Activated CD8-positive, alpha-beta memory T cell treated with anti-CD3 and anti-CD28 coated beads, Interleukin-2, amount 50 U/mL, for 24 hours (primary cell): ENCODE data around the gene EML2.
A peak's percentile ranks its signal among the peaks of the same experiment; 100 is the strongest.
"Not testable (repeated sequence)": the region's sequence is repeated elsewhere in the genome, so short reads cannot be mapped to it uniquely, and the experiment has no call there.

Experiments used
- DNase-seq: peaks from one replicate; pipeline ENCODE4 v3.0.0-alpha.2; 2020; ENCODE audit errors: extremely low read depth

EML2 gene

GRCh38 chr19:45650722-45651121, 11.5 kb upstream of the EML2 start:
- no peak for DNase-seq

DNA sequence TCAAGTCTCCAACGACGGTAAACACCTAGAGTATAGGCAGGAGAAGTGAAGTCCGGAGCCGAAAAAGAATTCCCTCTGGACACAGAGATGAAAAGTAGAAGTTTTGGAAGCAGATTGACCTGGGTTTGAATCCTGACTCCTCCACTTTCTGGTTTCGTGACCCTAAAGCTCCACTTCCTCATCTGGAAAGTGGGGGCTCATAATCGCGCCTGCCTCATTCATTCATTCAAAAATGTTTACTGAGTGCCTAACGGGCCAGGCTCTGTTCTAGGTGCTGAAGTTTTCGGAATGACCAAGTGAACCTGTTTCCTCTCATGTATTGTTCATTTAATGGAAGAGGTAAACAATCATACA, 7.1 kb upstream of the EML2 start:
- DNase-seq: no peak

DNA sequence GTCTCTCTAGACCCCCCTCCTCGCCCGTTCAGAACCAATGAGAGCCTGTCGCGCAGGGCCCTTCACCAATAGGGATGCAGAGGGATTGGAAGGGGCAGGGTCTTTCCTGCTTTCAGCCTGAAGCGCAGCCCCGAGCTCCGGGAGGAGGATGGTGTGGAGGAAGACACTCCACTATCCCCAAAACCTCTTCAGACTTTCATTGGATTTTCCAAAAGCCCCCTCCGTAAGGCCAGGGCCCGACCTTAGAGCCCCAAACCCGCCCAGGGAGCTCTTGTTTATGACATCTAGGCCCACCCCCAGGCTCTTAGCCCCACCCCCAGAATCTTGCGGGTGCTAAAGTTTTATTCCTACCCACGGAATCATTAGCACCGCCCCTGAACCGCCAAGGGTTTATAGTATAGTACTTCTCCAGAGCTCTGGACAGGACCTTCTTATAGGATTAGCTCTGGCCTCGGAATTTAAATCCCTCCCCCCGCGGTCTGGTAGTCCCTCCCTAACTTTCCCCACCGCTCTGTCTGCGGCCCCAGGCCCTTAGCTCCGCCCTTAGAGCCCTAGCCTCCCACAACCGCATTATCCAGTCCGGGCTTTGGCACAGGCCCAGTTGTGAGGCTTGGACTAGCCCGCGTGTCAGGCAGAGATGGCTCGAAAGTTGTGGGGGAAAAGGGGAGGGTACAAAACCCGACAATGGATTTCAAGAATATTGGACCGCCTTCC, 6.6 kb upstream of the EML2 start:
- peak; percentile 44 for DNase-seq

- no peak for DNase-seq
Observed at GRCh38 chr19:45645068-45645630, 6.0 kb upstream of the EML2 start.

DNA sequence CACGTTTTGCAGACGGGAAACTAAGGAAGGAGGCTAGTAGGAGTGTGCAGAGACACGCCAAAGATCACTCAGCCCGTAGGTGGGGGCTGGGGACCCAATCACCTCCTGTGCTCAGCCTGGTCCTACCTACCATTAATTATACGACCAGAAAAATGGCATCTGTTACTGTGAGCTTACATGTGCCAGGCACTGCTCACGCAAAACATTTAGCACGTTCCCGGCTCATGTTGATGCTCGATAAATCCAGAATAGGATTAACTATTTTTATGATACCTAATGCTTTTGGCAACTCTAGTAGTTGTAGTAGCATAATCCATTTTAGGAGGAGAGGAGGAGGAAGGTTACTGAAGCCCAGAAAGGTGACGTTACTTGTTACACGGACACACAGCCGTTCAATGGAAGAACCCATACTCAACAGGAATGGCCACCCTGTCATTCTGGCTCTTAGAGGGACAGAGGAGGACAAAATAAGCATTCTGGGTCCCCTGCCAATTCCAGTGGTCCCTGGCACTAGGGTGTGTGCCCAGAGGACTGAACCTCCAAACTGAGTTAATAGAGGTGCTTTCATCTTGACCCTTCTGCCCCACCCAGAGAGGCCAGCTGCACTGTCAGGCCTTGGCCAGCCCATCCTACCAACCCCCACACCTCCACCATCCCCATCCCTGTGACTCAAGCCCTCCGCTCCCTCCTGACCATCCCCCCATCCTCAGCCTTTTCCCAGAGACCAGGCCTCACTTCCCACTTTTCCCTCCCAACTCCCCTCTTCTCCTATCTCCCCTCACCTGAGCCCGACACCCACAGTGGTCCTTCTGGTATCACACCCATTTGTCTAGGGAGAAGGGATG, 5.0 kb upstream of the EML2 start:
- DNase-seq: no peak

DNA sequence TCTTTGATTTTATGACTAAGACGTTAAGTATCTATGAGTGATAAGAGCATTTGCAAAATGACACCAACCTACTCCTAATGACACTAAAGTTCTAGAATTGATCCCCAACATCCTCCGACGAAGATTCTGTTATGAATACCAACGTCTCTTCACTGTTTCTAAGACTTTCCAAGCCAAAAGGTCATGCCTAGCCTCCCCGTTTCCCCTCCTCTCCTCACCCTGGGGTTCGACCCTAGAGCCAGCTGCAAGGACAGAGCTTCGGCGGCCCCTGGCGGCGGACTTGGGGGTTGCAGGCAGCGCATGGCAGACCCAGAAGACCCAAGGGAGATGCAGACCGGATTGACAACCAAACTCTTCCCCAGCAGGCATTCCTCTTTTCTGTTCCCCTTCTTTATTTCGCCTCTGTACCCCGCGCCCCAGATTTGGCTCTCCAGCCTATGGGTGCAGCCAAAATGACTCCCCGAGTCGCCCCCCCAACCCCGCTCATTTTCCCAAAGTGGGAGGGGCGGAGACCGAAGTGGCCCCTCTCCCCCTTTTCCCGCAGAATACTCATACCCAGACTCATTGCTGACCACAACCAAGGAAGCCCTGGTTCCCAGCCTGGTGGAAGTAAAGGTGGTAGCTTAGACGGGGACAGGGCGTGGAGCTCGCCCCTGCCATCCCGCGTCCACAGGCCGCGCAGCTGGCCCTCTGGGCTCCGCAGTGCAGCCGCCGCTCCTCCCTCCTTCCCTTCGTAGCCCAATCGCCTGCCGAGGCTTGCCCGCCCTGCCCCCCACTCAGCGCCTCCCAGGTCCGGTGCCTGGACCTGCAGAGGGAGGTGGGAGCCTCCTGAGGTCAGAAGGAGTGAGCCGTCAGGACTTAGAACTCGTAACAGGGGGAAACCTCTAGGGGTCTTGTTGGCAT, 4.1 kb upstream of the EML2 start:
- DNase-seq: peak; percentile 85

GRCh38 chr19:45641274-45642105, 2.3 kb upstream of the EML2 start:
- peak; percentile 78 for DNase-seq

DNA sequence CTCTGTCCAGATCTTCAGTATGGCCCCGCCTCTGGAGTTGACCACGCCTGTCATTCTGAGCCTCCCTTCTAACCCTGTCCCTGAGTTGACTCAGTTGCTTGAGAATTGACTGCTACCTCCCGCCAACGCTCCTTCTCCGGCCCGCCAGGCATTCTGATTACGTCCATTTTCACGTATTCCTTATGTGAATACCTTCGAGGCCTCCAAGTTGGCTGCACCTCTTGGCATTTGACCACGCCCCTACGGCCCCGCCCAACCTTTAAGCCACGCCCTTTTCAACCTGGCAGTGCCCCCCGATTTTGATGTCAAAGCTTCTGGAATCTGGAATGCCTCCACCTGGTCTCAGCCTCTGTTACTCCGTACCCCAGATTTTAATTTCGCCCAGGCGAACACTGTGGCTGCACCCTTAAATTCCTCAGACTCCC, 1.7 kb upstream of the EML2 start:
- DNase-seq: no peak

GRCh38 chr19:45637890-45638667, 1.1 kb downstream of the EML2 start:
- DNase-seq: no peak

GRCh38 chr19:45636902-45637301, 2.3 kb downstream of the EML2 start:
- DNase-seq: no peak

DNA sequence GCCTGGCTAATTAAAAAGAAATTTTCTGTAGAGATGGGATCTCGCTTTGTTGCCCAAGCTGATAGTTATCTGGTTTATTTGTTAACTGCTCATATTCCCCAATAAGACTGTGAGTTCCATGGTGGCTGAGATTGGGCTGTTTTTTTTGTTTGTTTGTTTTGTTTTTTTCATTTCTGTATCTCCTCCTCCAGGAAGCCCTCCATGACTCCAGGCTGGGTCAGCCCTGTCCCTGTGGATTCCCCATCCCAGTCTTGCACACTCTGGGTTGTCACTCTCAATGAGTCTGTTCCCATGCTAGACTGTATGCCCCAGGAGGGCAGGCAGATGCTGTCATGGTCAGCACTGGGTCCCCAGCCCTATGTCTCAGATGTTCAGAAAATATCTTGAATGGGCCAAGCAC, 2.9 kb downstream of the EML2 start:
- DNase-seq: no peak

- DNase-seq: no peak
Observed at GRCh38 chr19:45632468-45633196, 6.6 kb downstream of the EML2 start.

GRCh38 chr19:45630463-45630862, 8.7 kb downstream of the EML2 start:
- DNase-seq: no peak

- no peak for DNase-seq
Observed at GRCh38 chr19:45629704-45630103, 9.5 kb downstream of the EML2 start.

GRCh38 chr19:45628219-45628618, 11.0 kb downstream of the EML2 start:
- not testable (repeated sequence) for DNase-seq

- no peak for DNase-seq
Observed at GRCh38 chr19:45623984-45624383, 15.2 kb downstream of the EML2 start.

DNA sequence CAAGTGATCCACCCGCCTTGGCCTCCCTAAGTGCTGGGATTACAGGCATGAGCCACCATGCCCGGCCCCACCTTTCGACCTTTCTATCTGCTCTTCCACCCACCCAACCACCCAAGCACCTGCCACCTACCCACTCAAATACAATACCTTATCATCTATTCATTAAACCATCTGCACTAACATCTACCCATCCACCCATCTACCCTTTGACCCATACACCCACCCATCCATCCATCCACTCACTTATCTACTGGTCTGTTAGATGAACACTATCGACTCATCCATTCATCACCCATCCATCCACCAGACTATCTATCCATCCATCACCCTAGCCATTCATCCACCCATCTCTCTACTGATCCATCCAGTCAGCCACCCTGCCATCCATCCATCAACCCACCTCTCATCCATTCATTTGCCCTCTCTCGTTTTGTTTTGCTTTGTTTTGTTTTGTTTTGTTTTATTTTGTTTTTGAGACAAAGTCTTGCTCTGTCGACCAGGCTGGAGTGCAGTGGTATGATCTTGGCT, 17.2 kb downstream of the EML2 start:
- no peak for DNase-seq

DNA sequence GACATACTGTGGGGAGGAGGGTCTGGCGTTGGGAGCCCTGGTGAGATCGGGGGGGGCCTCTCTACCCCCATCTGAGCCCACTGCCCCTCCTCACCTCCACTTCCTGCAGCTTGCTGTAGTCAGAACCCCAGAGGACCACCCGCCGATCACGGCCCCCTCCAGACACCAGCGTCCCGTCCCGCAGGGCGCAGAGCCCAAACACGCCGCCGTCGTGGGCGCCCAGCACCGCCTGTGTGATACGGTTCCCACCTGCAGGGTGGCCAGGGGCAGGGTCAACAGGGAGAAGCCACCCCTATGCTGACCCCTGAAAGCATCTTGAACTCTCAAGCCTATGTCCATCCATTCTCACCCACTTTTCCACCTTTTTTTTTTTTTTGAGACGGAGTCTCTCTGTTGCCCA, 17.8 kb downstream of the EML2 start:
- no peak for DNase-seq

DNA sequence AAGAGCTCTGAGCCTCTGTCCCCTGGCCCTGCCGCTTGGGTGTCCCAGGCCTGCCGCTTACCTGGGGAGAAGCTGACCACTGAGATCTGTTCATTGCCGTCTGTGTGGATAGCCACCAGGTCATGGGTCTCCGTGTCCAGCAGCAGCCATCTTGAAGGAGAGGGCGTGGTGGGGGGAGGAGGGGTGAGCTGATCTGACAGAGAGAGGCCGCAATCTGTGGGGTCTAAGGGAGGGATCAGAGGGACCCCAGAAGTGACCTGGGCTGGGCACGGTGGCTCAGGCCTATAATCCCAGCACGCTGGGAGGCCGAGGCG, 22.5 kb downstream of the EML2 start:
- no peak for DNase-seq
